ENCODE results near the gene LRCH1. TPM values are rescaled to one million over a fixed set of nuclear protein-coding genes. Genes with fewer than 3 reads are reported as not detected.
A peak's percentile ranks its signal among the peaks of the same experiment; 100 is the strongest.
"Not testable (repeated sequence)": the region's sequence is repeated elsewhere in the genome, so short reads cannot be mapped to it uniquely, and the experiment has no call there.

LRCH1 gene
- total RNA-seq, 1 experiment from 2014 or later = 10.9 TPM

- DNase-seq = no peak
These were observed 208.2 kb downstream of the LRCH1 start for GRCh38 chr13:46761174-46761573.

GRCh38 chr13:46761866-46762265 is 208.9 kb downstream of the LRCH1 start:
- Histone ChIP-seq H3K27ac (no peak overlapping the region), H3K9me3 (replicated peaks) (no peaks in the 10 kb centered on the region), H3K27me3 (no peaks in the 10 kb centered on the region), H3K4me3 (no peak overlapping the region), H3K4me1 (no peaks in the 10 kb centered on the region), H3K36me3 (no peaks in the 10 kb centered on the region)
- DNase-seq = no peak

More at GRCh38 chr13:46761174-46761573, 208.2 kb downstream of the LRCH1 start:
- Histone ChIP-seq H3K36me3 (no peaks in the 10 kb centered on the region), H3K9me3 (replicated peaks) (no peaks in the 10 kb centered on the region), H3K27me3 (no peaks in the 10 kb centered on the region), H3K27ac (no peak overlapping the region), H3K4me3 (no peak overlapping the region), H3K4me1 (no peaks in the 10 kb centered on the region)

GRCh38 chr13:46769925-46770324 is 217.0 kb downstream of the LRCH1 start:
- peaks cover 39% of the 10 kb centered on the region for H3K36me3 ChIP-seq
- H3K4me3 ChIP-seq; H3K27ac ChIP-seq; H3K4me1 ChIP-seq; H3K9me3 ChIP-seq (replicated peaks); H3K27me3 ChIP-seq; DNase-seq: not testable (repeated sequence)

GRCh38 chr13:46771693-46772092 is 218.7 kb downstream of the LRCH1 start:
- Histone ChIP-seq H3K4me1 (no peaks in the 10 kb centered on the region), H3K4me3 (no peak overlapping the region), H3K36me3 (peaks cover 55% of the 10 kb centered on the region), H3K27ac (no peak overlapping the region), H3K9me3 (replicated peaks) (no peaks in the 10 kb centered on the region), H3K27me3 (no peaks in the 10 kb centered on the region)
- no peak for DNase-seq

GRCh38 chr13:46773541-46773940 is 220.6 kb downstream of the LRCH1 start:
- DNase-seq = no peak
- H3K27me3 ChIP-seq = no peaks in the 10 kb centered on the region
- no peak overlapping the region for H3K4me3 ChIP-seq
- no peak overlapping the region for H3K27ac ChIP-seq
- H3K4me1 ChIP-seq = no peaks in the 10 kb centered on the region
- H3K36me3 ChIP-seq = peaks cover 68% of the 10 kb centered on the region
- H3K9me3 ChIP-seq (replicated peaks) = no peaks in the 10 kb centered on the region

GRCh38 chr13:46775385-46776107 is 222.6 kb downstream of the LRCH1 start:
- Histone ChIP-seq H3K27me3 (no peaks in the 10 kb centered on the region), H3K4me1 (no peaks in the 10 kb centered on the region), H3K36me3 (peaks cover 79% of the 10 kb centered on the region), H3K27ac (no peak overlapping the region), H3K4me3 (no peak overlapping the region), H3K9me3 (replicated peaks) (no peaks in the 10 kb centered on the region)
- no peak for DNase-seq

GRCh38 chr13:46778095-46778494 is 225.1 kb downstream of the LRCH1 start:
- Histone ChIP-seq H3K36me3 (peaks cover 83% of the 10 kb centered on the region), H3K9me3 (replicated peaks) (no peaks in the 10 kb centered on the region), H3K27ac (no peak overlapping the region), H3K4me3 (no peak overlapping the region), H3K27me3 (no peaks in the 10 kb centered on the region), H3K4me1 (no peaks in the 10 kb centered on the region)
- DNase-seq = no peak

GRCh38 chr13:46778890-46779289 is 225.9 kb downstream of the LRCH1 start:
- Histone ChIP-seq H3K27me3 (no peaks in the 10 kb centered on the region), H3K4me3 (no peak overlapping the region), H3K27ac (no peak overlapping the region), H3K4me1 (no peaks in the 10 kb centered on the region), H3K36me3 (peaks cover 80% of the 10 kb centered on the region), H3K9me3 (replicated peaks) (no peaks in the 10 kb centered on the region)
- no peak for DNase-seq

- H3K4me1 ChIP-seq = no peaks in the 10 kb centered on the region
- no peak overlapping the region for H3K4me3 ChIP-seq
- peaks cover 77% of the 10 kb centered on the region for H3K36me3 ChIP-seq
- no peaks in the 10 kb centered on the region for H3K9me3 ChIP-seq (replicated peaks)
- no peak overlapping the region for H3K27ac ChIP-seq
- no peak for DNase-seq
- H3K27me3 ChIP-seq = no peaks in the 10 kb centered on the region
These were observed 229.1 kb downstream of the LRCH1 start for GRCh38 chr13:46782066-46782465.

GRCh38 chr13:46782691-46783090 is 229.7 kb downstream of the LRCH1 start:
- no peak overlapping the region for H3K27ac ChIP-seq
- no peak for DNase-seq
- H3K27me3 ChIP-seq = no peaks in the 10 kb centered on the region
- H3K36me3 ChIP-seq = peaks cover 76% of the 10 kb centered on the region
- no peaks in the 10 kb centered on the region for H3K4me1 ChIP-seq
- H3K9me3 ChIP-seq (replicated peaks) = no peaks in the 10 kb centered on the region
- no peak overlapping the region for H3K4me3 ChIP-seq

GRCh38 chr13:46783504-46783903 is 230.5 kb downstream of the LRCH1 start:
- no peak for DNase-seq
- no peak overlapping the region for H3K4me3 ChIP-seq
- no peaks in the 10 kb centered on the region for H3K4me1 ChIP-seq
- H3K9me3 ChIP-seq (replicated peaks) = no peaks in the 10 kb centered on the region
- no peak overlapping the region for H3K27ac ChIP-seq
- H3K27me3 ChIP-seq = no peaks in the 10 kb centered on the region
- H3K36me3 ChIP-seq = peaks cover 79% of the 10 kb centered on the region

GRCh38 chr13:46795321-46795720 is 242.4 kb downstream of the LRCH1 start:
- Histone ChIP-seq H3K9me3 (replicated peaks) (no peaks in the 10 kb centered on the region), H3K36me3 (peaks cover 18% of the 10 kb centered on the region), H3K27me3 (no peaks in the 10 kb centered on the region), H3K4me3 (no peak overlapping the region), H3K4me1 (peaks cover 7% of the 10 kb centered on the region), H3K27ac (no peak overlapping the region)
- no peak for DNase-seq

GRCh38 chr13:46796129-46796514 is 243.2 kb downstream of the LRCH1 start:
- Histone ChIP-seq H3K4me3 (peak overlapping the region; percentile 89), H3K4me1 (peaks cover 7% of the 10 kb centered on the region)

GRCh38 chr13:46796515-46797474 is 243.8 kb downstream of the LRCH1 start, which contains the start of gene ESD:
Gene ESD, minus strand, starts transcription at chr13:46797161. Its CDS starts 5,748 bp downstream, at chr13:46791413.
- Histone ChIP-seq H3K27ac (peak within 1 kb of the TSS; percentile 84), H3K4me1 (peaks cover 7% of the 10 kb centered on the region), H3K27me3 (no peaks in the 10 kb centered on the region), H3K4me3 (peak within 1 kb of the TSS; percentile 89), H3K9me3 (replicated peaks) (no peaks in the 10 kb centered on the region), H3K36me3 (peaks cover 5% of the 10 kb centered on the region)
- DNase-seq = peak; percentile 96 to 97

More at GRCh38 chr13:46796129-46796514, 243.2 kb downstream of the LRCH1 start:
- no peaks in the 10 kb centered on the region for H3K27me3 ChIP-seq
- DNase-seq = no peak
- peak overlapping the region; percentile 84; the same call in 1 of the 2 replicates for H3K27ac ChIP-seq
- no peaks in the 10 kb centered on the region for H3K9me3 ChIP-seq (replicated peaks)
- peaks cover 12% of the 10 kb centered on the region for H3K36me3 ChIP-seq
